Transverse colon (tissue), 1 donor: ENCODE results near the gene FLACC1.

Experiments
- EP300 ChIP-seq: sonication (generic); formaldehyde crosslinking; IDR thresholded peaks from one replicate; pipeline ENCODE4 v1.6.1; 2017; ENCODE audit warnings: antibody characterized with exemption, low read depth
- POLR2A ChIP-seq: fragments of 450-650 bp; IDR thresholded peaks from one replicate; pipeline ENCODE4 v1.6.1; 2016; ENCODE audit warnings: antibody characterized with exemption, mild to moderate bottlenecking, moderate library complexity

- no peak for TF ChIP-seq EP300
- no peak for TF ChIP-seq POLR2A
These were observed 9.0 kb upstream of the FLACC1 start for GRCh38 chr2:201366146-201366545.
